BE2C (cell line): ENCODE measurements around the gene OGA.

ENCODE experiments used
- DNase-seq: peaks from one replicate; pipeline ENCODE4 v3.0.0-alpha.2; 2020
- H3K27me3 ChIP-seq: fragments of 250-450 bp; sonication (Bioruptor Pico); 2 replicates; pipeline ENCODE4 v1.5.1; 2020; ENCODE audit warnings: mild to moderate bottlenecking
- H3K36me3 ChIP-seq: fragments of 250-450 bp; sonication (Bioruptor Pico); 2 replicates; pipeline ENCODE4 v1.5.1; 2020; ENCODE audit warnings: mild to moderate bottlenecking
- H3K4me1 ChIP-seq: fragments of 250-450 bp; sonication (Bioruptor Pico); 2 replicates; pipeline ENCODE4 v1.5.1; 2020
- H3K4me3 ChIP-seq: 2 replicates; pipeline ENCODE4 v1.5.1; 2011; ENCODE audit warnings: low read depth, low read length
- H3K9me3 ChIP-seq: fragments of 250-450 bp; sonication (Bioruptor Pico); 2 replicates; pipeline ENCODE4 v1.5.1; 2020
- CTCF ChIP-seq: IDR thresholded peaks from 2 replicates; pipeline ENCODE4 v1.5.1; 2012; ENCODE audit warnings: mild to moderate bottlenecking, low read depth, low read length

The OGA gene

GRCh38 chr10:101772017-101772894 is 46.0 kb downstream of the OGA start:
- Histone ChIP-seq H3K27me3 (peaks cover 29% of the 10 kb centered on the region), H3K36me3 (no peaks in the 10 kb centered on the region), H3K4me1 (no peaks in the 10 kb centered on the region), H3K9me3 (no peaks in the 10 kb centered on the region), H3K4me3 (no peak overlapping the region)
- DNase-seq, result no peak
- TF ChIP-seq CTCF, result no peak

GRCh38 chr10:101771380-101771779 is 46.9 kb downstream of the OGA start:
- no peaks in the 10 kb centered on the region for H3K9me3 ChIP-seq
- DNase-seq, result no peak
- peaks cover 23% of the 10 kb centered on the region for H3K27me3 ChIP-seq
- no peak overlapping the region for H3K4me3 ChIP-seq
- no peaks in the 10 kb centered on the region for H3K36me3 ChIP-seq
- TF ChIP-seq CTCF, result no peak
- no peaks in the 10 kb centered on the region for H3K4me1 ChIP-seq

- no peak for TF ChIP-seq CTCF
- Histone ChIP-seq H3K4me1 (no peaks in the 10 kb centered on the region), H3K36me3 (no peaks in the 10 kb centered on the region), H3K27me3 (peaks cover 19% of the 10 kb centered on the region), H3K4me3 (no peak overlapping the region), H3K9me3 (no peaks in the 10 kb centered on the region)
- no peak for DNase-seq
These were observed 47.7 kb downstream of the OGA start for GRCh38 chr10:101770331-101771215.

GRCh38 chr10:101769541-101770180 is 48.6 kb downstream of the OGA start:
- no peak for TF ChIP-seq CTCF
- peaks cover 10% of the 10 kb centered on the region for H3K27me3 ChIP-seq
- H3K36me3 ChIP-seq, result no peaks in the 10 kb centered on the region

GRCh38 chr10:101768791-101769170 is 49.5 kb downstream of the OGA start:
- no peaks in the 10 kb centered on the region for H3K4me1 ChIP-seq
- DNase-seq, result no peak

More at GRCh38 chr10:101769541-101770180, 48.6 kb downstream of the OGA start:
- no peak for DNase-seq
- Histone ChIP-seq H3K4me1 (no peaks in the 10 kb centered on the region), H3K9me3 (no peaks in the 10 kb centered on the region), H3K4me3 (no peak overlapping the region)

More at GRCh38 chr10:101768791-101769170, 49.5 kb downstream of the OGA start:
- H3K4me3 ChIP-seq, result no peak overlapping the region
- H3K27me3 ChIP-seq, result peaks cover 4% of the 10 kb centered on the region; the same call in 1 of the 2 replicates
- no peaks in the 10 kb centered on the region for H3K9me3 ChIP-seq
- TF ChIP-seq CTCF, result no peak
- no peaks in the 10 kb centered on the region for H3K36me3 ChIP-seq
